GM21390 (cell line): ENCODE measurements around the gene PTPRT.

Experiments
- ATAC-seq: cut with Tn5 transposase; IDR thresholded peaks from one replicate; pipeline ENCODE4 v1.9.1; 2021; ENCODE audit not compliant: unreplicated experiment

PTPRT gene

DNA sequence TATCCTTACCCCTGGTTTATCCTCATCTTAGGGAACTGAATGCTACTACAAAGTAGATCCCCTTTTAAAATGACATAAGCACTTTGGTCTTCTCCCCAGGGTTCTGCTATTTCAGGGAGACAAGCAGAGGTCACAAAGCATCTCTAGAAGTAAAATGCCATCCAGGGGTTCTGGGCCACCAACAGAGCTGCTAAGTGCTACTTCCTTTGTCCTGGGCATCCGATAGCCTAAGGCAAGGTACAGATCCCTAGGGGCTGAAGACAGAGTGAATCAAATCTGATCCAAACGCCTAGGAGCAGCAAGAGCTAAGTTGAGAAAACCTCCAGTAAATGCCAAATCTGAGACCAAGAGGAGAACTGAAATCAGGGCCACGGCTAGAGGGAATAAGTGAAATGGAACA lies 161.2 kb downstream of the PTPRT start:
- no peak for ATAC-seq

DNA sequence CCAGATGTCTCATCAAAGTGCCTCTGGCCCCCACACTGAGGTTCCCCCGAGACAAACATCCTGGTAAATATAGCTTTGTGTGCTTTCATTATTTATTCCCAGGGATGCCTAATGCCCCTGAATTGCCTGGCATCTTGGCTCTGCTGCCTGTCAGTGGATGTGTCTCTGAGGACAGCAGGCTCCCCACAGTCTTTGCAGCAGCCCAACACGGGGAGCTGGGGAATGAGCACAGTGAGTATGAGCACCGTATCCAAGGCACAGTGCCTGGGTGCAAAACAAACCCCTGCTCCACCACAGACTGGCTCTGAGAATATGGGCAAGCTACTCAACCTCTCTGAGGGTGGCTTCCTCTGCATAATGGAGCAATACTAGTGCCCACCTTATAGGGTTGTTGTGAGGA lies 165.9 kb downstream of the PTPRT start:
- ATAC-seq, result no peak

GRCh38 chr20:43022568-43022967 lies 167.1 kb downstream of the PTPRT start:
- ATAC-seq, result no peak

DNA sequence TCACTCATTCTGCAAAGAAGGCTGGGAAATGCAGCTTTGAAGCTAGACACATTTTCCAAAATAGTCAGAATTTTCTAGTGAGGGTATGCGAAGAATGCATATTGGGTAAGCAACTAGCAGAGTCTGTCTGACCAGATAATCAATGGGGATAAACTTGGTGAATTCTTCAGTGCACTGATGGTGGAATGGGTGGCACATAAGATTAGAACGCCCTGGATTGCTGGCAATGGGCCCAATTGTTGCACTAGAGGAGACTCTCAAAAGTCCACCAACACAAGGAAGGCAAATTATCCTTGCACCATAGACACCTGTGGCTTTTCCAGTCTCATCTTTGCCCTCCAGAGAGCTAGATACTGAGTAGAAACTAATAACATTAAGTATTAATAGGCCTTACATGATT lies 167.6 kb downstream of the PTPRT start:
- ATAC-seq, result no peak

- no peak for ATAC-seq
Measured at GRCh38 chr20:43017241-43018030, 172.3 kb downstream of the PTPRT start.

DNA sequence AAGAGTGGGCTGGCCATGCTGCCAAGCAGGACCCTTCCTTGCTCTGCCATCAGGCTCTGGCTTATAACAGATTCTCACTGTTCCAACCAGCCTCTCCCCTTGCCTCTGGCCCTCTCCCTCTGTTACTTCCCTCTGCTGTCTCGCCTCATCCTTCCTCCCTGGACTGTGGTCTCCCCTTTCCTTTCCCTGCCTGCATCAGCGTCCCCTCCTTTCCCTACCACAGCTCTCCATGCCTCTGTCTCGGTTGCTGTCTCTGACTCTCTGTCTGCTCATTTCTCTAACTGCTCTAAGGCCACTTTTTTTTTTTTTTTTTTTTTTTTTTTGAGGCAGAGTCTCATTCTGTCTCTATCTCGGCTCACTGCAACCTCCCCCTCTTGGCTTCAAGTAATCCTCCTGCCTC lies 173.4 kb downstream of the PTPRT start:
- no peak for ATAC-seq

- no peak for ATAC-seq
Measured at GRCh38 chr20:43015566-43015965, 174.1 kb downstream of the PTPRT start.

DNA sequence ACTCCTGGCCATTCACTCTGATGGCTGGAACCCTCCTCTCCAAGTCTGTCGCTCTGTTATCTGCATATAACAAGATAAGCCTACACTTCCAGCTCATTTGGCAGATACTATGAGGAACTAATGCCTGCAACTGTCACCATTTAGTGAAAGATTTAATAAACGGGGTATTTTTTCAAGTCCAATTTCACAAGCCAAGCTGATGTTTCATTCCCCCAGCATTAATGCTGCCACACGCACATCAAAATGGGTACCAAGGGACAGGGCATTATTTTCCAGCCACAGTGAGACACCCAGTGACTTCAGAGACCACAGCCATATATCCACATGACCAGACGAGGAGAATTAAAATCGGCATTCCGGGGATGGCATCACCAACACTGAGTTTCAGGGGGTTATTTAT lies 175.5 kb downstream of the PTPRT start:
- ATAC-seq, result no peak

DNA sequence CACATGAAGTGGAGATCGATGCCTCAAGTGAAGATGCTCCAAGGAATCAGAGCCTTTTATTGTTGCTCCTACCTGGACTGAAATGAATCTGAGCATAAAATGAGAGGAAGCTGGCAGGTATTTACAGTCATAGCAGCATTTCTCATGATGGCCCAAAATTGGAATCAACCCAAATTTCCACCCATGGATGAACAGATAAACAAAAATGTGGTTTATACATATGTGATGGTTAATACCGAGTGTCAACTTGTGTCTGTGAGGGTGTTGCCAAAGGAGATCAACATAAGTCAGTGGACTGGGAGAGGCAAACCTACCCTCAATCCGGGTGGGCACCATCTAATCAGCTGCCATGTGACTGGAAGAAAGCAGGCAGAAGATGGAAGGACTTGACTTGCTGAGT lies 178.2 kb downstream of the PTPRT start:
- ATAC-seq, result no peak

DNA sequence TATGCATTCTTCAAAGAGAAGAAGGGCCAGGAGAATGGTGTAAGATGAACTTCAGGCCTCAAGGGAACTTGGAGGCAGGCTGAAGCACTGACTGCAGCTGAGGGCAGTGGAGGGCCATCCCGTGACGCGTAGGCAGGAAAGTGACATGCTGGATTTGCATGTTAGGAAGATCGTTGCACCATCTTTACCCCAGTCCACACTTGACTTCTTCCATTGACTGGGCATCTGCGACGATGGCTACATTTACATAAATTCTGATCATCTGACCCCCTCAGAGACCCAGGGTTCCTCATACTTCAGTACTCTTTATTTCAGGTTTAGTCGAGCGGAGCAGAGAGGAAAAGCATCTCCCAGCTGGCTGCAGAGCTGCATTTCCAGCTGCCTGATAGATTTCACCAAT lies 180.2 kb downstream of the PTPRT start:
- ATAC-seq, result no peak

GRCh38 chr20:43007525-43007924 lies 182.2 kb downstream of the PTPRT start:
- ATAC-seq, result no peak

- ATAC-seq, result no peak
Measured at GRCh38 chr20:43006651-43007375, 182.9 kb downstream of the PTPRT start.

DNA sequence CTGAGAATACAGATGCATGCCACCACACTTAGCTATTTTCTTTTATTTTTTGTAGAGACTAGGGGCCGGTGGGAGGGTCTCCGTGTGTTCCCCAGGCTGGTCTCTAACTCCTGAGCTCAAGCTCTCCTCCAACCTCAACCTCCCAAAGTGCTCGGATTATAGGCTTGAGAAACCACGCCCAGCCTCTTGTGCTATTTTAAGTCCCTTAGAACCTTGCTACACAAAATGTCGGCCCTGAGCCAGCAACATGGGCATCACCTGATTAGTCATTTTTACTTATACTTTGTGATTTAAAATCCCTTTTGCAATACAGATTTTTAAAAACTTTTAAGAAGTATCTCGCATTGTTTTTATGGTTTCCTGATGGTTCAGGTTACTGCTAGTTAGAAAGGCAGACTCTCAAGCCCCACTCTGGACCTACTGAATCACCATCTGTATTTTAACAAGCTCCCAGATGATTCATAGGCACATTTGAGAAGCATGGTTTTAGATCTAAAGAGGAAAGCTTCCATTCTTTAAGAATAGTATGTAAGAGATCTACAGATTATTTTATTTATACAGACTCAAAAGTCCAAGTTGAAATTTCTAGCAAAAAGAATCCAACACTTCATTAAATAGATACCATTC lies 186.3 kb downstream of the PTPRT start:
- ATAC-seq, result no peak

DNA sequence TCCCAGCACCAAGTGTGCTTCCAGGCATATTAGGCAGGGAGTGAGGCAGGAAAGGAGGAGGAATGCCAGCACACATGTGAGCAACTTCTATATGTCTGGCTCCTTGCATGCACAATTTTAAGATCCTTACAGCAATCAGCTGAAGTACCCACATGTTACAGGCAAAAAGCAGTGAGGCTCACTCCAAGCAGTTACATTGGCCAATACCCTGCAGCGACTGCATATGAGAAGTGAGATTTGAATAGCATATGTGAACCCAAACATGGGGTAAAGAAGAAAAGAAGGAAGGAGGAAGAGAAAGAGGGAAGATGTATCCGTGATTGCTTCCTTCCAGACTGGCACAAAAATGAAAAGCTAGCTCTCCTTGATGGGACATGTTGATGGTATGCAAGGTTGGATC lies 193.6 kb downstream of the PTPRT start:
- ATAC-seq, result no peak

DNA sequence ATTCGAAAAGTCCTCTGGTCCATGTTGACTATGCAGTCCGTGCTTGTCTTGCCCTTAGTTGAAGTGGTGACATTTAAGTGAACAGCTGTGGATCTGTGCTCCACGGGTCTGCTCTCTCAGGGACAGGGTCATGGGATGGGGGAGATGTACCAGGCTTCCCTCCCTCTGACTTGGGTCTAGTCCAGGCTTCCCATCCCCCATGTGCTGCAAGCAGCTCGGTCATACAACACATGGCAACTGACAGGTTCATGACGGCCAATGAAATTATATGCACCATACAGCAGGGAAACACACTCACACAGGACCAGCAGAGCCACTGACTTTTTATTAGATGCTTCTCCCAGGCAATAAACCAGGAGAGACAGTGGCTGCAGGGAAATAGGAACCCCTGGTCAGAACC lies 201.4 kb downstream of the PTPRT start:
- ATAC-seq, result no peak

DNA sequence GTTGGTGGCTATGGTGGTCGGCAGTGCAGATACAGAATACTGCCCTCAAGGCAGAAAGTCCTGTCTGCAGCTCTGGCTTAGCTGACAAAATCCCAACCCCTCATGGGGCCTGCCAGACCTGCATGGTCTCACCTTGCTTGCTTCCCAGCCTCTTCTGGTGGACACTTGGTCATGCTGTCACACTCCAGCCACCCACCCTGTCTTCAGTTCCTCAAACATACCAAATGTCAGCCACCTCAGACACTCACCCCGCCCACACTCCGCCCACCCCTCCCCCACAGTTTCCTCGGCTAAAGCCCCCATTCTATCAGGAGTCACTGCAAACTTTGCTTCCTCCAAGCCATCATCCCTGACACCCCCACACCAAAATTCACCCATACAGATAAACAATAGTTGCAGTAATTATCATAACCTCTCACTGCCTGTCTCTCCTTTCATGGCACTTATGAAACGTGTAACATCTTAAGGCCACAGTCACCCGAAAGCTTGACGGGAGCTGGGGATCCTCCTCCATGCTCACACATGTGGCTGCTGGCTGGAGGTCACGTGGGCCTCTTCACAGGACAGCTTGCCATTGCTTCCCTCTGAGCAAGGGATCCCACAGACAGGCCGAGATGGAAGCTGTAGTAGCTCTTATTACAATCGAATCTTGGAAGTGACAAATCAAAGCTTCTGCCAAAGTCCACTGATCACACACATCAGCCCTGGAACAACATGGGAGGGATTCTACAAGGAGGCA lies 202.2 kb downstream of the PTPRT start:
- no peak for ATAC-seq

- no peak for ATAC-seq
Measured at GRCh38 chr20:42986143-42986773, 203.4 kb downstream of the PTPRT start.

DNA sequence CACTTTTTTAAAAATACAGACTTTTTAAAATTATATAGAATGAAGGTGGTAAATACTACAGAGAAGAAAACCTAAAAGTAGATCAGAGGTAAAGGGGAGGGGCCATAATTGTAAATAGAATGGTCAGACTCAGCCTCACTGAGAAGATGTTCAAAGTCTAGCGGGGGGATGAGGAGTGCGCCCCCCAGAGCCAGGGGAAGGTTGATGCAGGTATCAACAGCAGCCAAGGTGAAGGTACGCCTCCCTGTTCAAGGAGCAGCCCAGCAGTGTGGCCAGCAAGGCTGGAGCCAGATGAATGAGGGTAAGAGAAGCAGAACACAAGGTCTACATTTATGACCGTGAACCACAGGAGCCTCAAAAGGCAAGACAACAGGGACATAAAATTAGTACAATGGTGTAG lies 204.1 kb downstream of the PTPRT start:
- ATAC-seq, result no peak

- ATAC-seq, result no peak
Measured at GRCh38 chr20:42982218-42982617, 207.5 kb downstream of the PTPRT start.

- no peak for ATAC-seq
Measured at GRCh38 chr20:42981253-42981652, 208.5 kb downstream of the PTPRT start.

- ATAC-seq, result no peak
Measured at GRCh38 chr20:42979720-42980119, 210.0 kb downstream of the PTPRT start.
